Measurements from ENCODE around the gene NECTIN2.

DNA sequence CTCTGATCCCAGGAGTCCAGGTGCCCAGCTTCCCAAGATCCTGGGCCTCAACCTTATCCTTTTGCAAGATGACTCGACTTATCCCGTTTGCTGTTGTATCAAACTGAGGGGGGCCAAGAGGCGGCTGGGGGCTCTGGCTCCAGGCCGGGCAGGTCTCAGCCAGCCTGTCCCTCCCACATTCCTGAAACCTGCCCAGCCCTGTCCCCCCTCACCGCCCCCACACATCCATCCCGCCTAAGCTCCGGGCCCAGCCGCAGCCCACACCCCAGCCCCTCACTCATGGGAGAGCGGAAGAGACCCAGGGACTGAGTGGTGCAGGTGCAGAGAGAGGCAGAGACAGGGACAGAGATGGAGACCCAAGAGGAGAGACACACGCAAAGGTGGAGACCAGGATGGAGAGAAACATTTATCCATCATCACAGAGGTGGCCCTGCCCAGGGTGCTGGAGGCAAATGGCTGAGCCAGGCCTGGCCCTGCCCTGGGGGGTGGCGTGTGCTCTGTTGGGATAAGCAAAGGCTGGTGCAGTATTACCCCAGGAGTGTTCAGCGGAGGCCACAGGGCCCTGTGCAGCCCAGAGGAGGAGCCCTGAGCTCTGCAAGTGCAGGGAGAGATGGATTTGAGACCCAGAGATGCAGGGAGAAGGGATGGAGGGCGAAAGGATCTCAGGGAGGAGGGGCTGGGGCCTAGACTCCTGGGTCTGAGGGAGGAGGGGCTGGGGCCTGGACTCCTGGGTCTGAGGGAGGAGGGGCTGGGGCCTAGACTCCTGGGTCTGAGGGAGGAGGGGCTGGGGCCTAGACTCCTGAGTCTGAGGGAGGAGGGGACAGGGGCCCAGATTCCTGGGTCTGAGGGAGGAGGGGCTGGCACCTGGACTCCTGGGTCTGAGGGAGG lies 35.6 kb upstream of the NECTIN2 start:
- TF ChIP-seq, protein P1, sequence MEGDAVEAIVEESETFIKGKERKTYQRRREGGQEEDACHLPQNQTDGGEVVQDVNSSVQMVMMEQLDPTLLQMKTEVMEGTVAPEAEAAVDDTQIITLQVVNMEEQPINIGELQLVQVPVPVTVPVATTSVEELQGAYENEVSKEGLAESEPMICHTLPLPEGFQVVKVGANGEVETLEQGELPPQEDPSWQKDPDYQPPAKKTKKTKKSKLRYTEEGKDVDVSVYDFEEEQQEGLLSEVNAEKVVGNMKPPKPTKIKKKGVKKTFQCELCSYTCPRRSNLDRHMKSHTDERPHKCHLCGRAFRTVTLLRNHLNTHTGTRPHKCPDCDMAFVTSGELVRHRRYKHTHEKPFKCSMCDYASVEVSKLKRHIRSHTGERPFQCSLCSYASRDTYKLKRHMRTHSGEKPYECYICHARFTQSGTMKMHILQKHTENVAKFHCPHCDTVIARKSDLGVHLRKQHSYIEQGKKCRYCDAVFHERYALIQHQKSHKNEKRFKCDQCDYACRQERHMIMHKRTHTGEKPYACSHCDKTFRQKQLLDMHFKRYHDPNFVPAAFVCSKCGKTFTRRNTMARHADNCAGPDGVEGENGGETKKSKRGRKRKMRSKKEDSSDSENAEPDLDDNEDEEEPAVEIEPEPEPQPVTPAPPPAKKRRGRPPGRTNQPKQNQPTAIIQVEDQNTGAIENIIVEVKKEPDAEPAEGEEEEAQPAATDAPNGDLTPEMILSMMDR (IDR thresholded peaks at IDR 0.05), result no peak
- no peak for TF ChIP-seq POLR2A (IDR thresholded peaks at IDR 0.05)
